IPS-NIHi7 (cell line): Measurements from ENCODE around the gene ELAPOR2.
"Not testable (repeated sequence)": the region's sequence is repeated elsewhere in the genome, so short reads cannot be mapped to it uniquely, and the experiment has no call there.

ENCODE experiments used
- DNase-seq: peaks from one replicate; pipeline ENCODE4 v3.0.0; 2012; ENCODE audit warnings: mixed read lengths; ENCODE audit errors: extremely low spot score

Gene ELAPOR2

DNA sequence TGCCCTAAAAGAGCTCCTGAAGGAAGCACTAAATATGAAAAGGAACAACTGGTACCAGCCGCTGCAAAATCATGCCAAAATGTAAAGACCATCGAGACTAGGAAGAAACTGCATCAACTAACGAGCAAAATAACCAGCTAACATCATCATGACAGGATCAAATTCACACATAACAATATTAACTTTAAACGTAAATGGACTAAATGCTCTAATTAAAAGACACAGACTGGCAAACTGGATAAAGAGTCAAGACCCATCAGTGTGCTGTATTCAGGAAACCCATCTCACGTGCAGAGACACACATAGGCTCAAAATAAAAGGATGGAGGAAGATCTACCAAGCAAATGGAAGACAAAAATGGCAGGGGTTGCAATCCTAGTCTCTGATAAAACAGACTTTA is 17.9 kb downstream of the ELAPOR2 start:
- DNase-seq: not testable (repeated sequence)

DNA sequence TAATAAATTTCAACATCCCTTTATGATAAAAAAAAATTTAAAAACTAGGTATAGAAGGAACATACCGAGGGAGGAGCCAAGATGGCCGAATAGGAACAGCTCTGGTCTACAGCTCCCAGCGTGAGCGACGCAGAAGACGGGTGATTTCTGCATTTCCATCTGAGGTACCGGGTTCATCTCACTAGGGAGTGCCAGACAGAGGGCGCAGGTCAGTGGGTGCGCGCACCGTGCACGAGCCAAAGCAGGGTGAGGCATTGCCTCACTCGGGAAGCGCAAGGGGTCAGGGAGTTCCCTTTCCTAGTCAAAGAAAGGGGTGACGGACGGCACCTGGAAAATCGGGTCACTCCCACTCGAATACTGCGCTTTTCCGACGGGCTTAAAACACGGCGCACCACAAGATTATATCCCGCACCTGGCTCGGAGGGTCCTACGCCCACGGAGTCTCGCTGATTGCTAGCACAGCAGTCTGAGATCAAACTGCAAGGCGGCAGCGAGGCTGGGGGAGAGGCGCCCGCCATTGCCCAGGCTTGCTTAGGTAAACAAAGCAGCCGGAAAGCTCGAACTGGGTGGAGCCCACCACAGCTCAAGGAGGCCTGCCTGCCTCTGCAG is 19.7 kb downstream of the ELAPOR2 start:
- not testable (repeated sequence) for DNase-seq

DNA sequence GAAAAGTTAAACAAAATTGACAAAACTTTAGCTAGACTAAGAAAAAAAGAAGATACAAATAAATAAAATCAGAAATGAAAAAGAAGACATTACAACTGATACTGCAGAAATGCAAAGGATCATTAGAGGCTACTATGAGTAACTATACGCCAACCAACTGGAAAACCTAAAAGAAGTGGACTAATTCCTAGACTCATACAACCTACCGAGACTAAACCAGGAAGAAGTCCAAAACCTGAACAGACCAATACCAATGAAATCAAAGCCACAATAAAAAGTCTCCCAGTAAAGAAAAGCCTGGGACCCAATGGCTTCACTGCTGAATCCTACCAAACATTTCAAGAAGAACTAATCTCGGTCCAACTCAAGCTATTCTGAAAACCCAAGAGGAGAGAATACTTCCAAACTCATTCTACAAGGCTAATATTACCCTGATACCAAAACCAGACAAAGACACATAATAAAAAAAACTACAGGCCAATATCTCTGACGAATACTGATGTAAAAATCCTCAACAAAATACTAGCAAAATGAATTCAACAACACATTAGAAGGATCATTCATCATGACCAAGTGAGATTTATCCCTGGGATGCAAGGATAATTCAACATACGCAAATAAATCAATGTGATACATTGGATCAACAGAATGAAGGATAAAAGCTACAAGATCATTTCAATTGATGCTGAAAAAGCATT is 20.3 kb downstream of the ELAPOR2 start:
- no peak for DNase-seq

DNA sequence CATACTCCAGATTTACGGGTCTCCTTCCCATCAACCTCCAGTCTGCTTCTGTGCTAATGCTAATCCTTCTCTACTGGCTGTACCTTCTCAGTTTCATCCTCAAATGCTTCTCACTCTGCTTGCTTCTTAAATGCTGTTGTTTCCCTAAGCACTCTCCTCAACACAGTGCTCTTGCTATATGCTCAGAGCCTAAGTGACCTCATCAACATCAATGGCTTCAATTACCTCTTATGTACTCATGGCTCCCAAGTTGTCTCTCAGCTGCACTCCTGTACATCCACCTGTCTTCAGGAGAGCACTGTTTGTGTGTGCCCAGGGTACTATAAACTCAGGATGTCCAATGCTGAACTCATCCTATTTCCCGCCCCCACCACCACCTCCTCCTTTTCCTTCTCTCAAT is 22.5 kb downstream of the ELAPOR2 start:
- DNase-seq: no peak

DNA sequence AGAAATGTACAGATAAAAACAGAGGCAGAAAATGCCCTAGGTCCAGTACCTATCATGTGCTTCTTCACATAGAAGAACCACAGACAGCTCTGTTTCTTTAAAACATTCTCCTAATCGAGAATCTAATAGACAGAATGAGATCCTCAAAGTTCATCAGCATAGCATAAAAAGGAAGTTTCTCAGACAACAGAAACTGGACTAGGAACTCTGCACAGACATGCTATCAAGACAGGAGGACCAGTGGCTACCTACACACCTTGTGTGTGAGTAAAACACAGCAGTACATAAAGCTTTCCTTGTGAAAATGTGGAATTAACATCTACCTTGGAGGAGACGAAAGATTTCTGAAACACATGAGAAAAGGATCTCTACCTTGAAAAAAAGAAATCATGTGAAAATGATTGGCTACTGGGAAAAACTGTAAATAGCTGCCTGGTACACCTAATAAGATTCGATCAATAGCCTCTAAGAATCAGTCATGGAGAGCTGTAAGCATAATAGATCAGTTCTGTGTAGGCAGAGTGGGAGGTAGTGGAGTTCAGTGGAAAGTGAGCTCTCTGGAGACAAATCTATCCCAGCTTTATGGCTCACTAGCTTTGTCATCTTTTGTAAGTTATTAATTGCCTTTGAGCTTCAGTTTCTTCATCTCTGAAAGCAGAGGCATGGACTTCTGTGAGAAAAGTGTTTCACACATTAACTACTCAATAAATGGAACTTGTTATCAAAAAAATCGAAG is 26.7 kb downstream of the ELAPOR2 start:
- DNase-seq: no peak

DNA sequence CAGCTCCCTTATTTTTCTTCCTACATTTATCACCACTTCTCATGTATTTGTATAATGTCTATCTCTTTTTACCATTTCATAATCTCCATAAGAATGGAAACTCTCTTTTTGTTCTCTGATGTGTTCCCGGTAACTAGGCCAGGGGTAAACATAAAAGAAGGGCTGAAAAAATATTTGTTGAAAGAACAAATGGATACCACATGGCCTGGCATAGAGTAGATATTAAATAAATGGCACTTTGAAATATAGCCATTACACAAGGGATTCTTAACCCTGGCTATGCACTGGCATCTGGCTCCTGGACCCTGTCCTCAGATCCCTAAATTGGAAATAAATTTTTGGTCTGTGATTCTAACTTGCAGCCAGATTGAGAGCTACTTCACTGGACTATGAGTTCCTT is 30.4 kb downstream of the ELAPOR2 start:
- DNase-seq: no peak

DNA sequence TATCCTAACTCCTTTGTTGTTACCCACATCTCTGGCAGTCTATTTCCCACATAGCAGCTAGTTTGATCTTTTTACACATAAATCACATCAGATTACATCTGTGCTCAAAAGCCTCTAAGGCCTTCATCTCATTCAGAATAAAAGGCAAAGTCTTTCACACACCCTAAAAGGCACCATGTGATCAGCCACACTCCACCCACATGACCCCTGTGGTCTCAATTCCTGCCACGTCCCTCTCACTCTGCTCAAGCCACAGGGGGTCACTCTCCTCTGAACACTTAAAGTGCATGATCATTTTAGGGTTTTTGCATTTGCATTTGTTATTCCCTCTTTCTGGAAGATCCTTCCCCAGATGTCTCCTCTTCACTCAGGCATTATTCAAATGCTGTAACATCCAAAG is 30.8 kb downstream of the ELAPOR2 start:
- DNase-seq: peak; percentile 11

DNA sequence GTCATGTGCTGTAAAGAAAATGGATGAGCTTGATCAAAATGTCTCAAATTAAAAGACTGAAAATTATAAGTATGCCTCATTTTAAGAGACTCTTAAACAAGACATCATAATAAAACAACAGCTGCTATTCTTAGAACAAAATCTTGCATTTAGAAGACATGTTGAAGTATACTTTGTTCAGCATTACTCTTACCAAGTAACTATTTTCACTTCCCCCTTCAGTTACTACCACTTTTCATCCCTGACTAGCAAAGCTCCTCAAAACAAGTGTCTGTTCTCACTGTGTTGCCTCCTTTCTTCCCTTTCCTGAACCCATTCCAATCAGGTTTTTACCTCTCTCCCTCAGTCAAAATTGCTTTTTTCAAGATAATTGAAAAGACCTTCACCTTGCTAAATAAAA is 31.6 kb downstream of the ELAPOR2 start:
- no peak for DNase-seq

DNA sequence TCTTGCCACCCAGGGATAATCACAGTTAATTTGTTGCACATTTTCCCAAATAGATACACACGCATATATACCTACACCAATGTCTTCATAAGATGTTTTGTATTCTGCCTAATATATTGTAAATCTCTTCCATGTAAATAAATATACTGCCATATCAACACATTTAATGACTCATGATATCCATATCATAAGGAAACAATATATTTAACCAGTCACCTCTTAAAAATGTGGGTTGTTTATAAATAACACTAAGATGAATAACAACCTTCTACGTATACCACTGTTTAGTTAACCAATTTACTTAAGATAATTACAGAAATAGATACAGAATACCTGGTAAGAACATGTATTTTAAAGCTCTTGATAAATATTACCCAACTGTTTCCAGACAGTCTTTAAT is 38.2 kb downstream of the ELAPOR2 start:
- DNase-seq: no peak

DNA sequence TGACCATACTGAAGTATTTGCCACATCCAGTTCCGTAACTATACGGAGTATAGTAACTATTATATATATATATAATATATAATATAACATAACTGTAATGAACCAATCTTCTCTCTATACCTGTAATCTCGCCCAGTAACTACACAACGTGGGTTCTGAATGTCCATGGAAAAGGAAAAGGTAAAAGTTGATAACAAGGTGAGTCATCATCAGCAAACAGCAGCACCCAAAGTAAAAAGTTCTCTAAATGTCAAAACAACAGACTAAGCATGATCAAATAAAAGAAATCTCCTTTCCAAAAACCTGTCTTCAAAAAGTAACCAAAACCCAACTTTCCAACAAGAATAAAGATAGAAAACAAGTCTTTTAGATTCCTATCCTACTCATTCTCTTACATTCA is 42.8 kb downstream of the ELAPOR2 start:
- no peak for DNase-seq

DNA sequence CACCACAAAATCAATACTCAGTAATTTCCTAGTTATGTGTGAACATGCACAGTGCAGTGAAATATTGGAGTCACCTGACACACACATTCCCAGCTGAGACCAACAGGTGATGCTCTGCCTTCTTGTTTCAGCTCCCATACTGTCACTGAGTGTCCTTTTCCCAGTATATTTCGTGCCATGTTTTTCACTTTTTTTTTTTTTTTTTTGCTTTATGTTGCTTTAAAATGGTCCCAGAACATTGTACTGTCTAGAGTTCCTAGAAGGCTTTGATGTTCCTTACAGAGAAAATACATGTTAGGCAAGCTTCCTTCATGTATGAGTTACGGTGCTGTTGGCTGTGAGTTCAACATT is 45.6 kb downstream of the ELAPOR2 start:
- DNase-seq: no peak

DNA sequence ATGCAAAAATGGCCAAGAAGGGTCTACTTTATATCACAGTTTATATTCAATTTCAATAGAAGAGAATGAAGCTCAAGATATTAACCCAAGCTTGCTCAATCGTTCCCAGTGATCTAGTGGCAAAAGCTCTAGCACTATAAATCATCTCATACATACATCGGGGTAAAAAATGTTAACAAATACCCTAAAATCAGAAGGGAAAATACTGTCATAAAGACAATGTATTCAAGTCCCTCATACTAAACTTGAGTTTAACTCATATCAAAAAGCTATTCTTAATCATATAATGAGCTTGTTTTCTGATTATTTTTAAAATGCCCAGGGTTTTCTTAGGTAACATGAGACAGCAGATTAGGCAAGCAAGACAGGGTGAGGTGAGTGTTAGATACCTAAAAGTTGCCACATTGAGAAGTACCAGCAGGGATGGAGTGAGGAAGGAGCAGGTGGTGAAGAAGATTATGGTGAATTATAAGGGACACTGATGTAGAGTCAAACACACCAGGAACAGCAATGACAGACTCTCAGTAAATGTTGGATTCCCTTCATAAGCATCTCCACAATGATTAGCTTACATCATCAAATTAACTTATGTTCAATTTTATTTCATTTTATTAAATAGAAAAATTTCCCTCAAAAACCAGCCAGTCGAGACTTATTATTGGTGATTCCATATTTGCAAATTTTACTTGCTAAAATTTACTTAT is 46.2 kb downstream of the ELAPOR2 start:
- DNase-seq: no peak
